Measurements from ENCODE around the gene OR8B4. TPM values are rescaled to one million over a fixed set of nuclear protein-coding genes. Genes with fewer than 3 reads are reported as not detected.
A peak's percentile ranks its signal among the peaks of the same experiment; 100 is the strongest.

OR8B4 gene
- total RNA-seq, 1 experiment from 2014 or later = not detected

- H3K27ac ChIP-seq (ENCODE audit: low read depth, low read length, poor library complexity, severe bottlenecking) = no peak overlapping the region
- H3K27me3 ChIP-seq (replicated peaks; ENCODE audit: insufficient read depth, low read depth, low read length, poor library complexity) = no peaks in the 10 kb centered on the region
- H3K4me1 ChIP-seq (ENCODE audit: insufficient read depth, low read length, poor library complexity, severe bottlenecking) = no peaks in the 10 kb centered on the region
- H3K4me3 ChIP-seq (ENCODE audit: low read depth, low read length, poor library complexity, severe bottlenecking) = no peak overlapping the region
- no TSS peak for BruUV-seq (replicated peaks)
- H3K36me3 ChIP-seq (ENCODE audit: insufficient read depth, low read length, poor library complexity, severe bottlenecking) = no peaks in the 10 kb centered on the region
- ChIA-PET CTCF (no interaction called here), POLR2A (ENCODE audit: low non-redundant PET) (no interaction called here)
- intact Hi-C loops (cut with micrococcal nuclease; ENCODE audit: unreplicated experiment) = no loop called here
- TF ChIP-seq CTCF (conservative IDR thresholded peaks at IDR 0.05; ENCODE audit: low read depth, low read length) = no peak
- no peak for TF ChIP-seq EZH2 (IDR thresholded peaks at IDR 0.05; ENCODE audit: borderline replicate concordance, low read depth, low read length, poor library complexity, severe bottlenecking)
- H3K9me3 ChIP-seq (ENCODE audit: low read depth, low read length, poor library complexity, severe bottlenecking) = no peaks in the 10 kb centered on the region
- DNase-seq (ENCODE audit: low spot score) = no peak
Measured at GRCh38 chr11:124442847-124443246, 18.2 kb upstream of the OR8B4 start.

- Histone ChIP-seq H3K27ac (ENCODE audit: low read depth, low read length, poor library complexity, severe bottlenecking) (no peak overlapping the region), H3K4me1 (ENCODE audit: insufficient read depth, low read length, poor library complexity, severe bottlenecking) (no peaks in the 10 kb centered on the region), H3K27me3 (replicated peaks; ENCODE audit: insufficient read depth, low read depth, low read length, poor library complexity) (no peaks in the 10 kb centered on the region), H3K36me3 (ENCODE audit: insufficient read depth, low read length, poor library complexity, severe bottlenecking) (no peaks in the 10 kb centered on the region), H3K4me3 (ENCODE audit: low read depth, low read length, poor library complexity, severe bottlenecking) (no peak overlapping the region), H3K9me3 (ENCODE audit: low read depth, low read length, poor library complexity, severe bottlenecking) (no peaks in the 10 kb centered on the region)
- peak; percentile 10 for DNase-seq (ENCODE audit: low spot score)
- POLR2A ChIA-PET (ENCODE audit: low non-redundant PET) = no interaction called here
- intact Hi-C loops (cut with micrococcal nuclease; ENCODE audit: unreplicated experiment) = no loop called here
- TF ChIP-seq CTCF (conservative IDR thresholded peaks at IDR 0.05; ENCODE audit: low read depth, low read length) (peak; percentile 36), EZH2 (IDR thresholded peaks at IDR 0.05; ENCODE audit: borderline replicate concordance, low read depth, low read length, poor library complexity, severe bottlenecking) (no peak)
- CTCF ChIA-PET = interaction anchor here (0.6 to 0.7 kb wide), 2 partner anchors 10 to 40 kb away, joined by 3 to 4 read pairs; no protein-coding TSS in a partner anchor
- no TSS peak for BruUV-seq (replicated peaks)
Measured at GRCh38 chr11:124442442-124442841, 17.8 kb upstream of the OR8B4 start.

GRCh38 chr11:124441519-124441918 is 16.8 kb upstream of the OR8B4 start:
- Histone ChIP-seq H3K9me3 (ENCODE audit: low read depth, low read length, poor library complexity, severe bottlenecking) (no peaks in the 10 kb centered on the region), H3K27me3 (replicated peaks; ENCODE audit: insufficient read depth, low read depth, low read length, poor library complexity) (no peaks in the 10 kb centered on the region), H3K4me3 (ENCODE audit: low read depth, low read length, poor library complexity, severe bottlenecking) (no peak overlapping the region), H3K36me3 (ENCODE audit: insufficient read depth, low read length, poor library complexity, severe bottlenecking) (no peaks in the 10 kb centered on the region), H3K27ac (ENCODE audit: low read depth, low read length, poor library complexity, severe bottlenecking) (no peak overlapping the region), H3K4me1 (ENCODE audit: insufficient read depth, low read length, poor library complexity, severe bottlenecking) (no peaks in the 10 kb centered on the region)
- no peak for DNase-seq (ENCODE audit: low spot score)
- intact Hi-C loops (cut with micrococcal nuclease; ENCODE audit: unreplicated experiment) = no loop called here
- ChIA-PET CTCF (no interaction called here), POLR2A (ENCODE audit: low non-redundant PET) (no interaction called here)
- no TSS peak for BruUV-seq (replicated peaks)
- no peak for TF ChIP-seq CTCF (conservative IDR thresholded peaks at IDR 0.05; ENCODE audit: low read depth, low read length)
- TF ChIP-seq EZH2 (IDR thresholded peaks at IDR 0.05; ENCODE audit: borderline replicate concordance, low read depth, low read length, poor library complexity, severe bottlenecking) = no peak
